Skin of body (tissue), 2 donors: Measurements from ENCODE around the gene NT5C. TPM values are rescaled to one million over a fixed set of nuclear protein-coding genes. Genes with fewer than 3 reads are reported as not detected.
"Not testable (repeated sequence)": the region's sequence is repeated elsewhere in the genome, so short reads cannot be mapped to it uniquely, and the experiment has no call there.

ENCODE experiments used
- DNase-seq: peaks from one replicate; lab custom pipeline; 2025; lab: John Stamatoyannopoulos, UW
- total RNA-seq: library from RNA; depleted of rRNA; stranded (reverse); fragments of >200 nt; gene quantifications from one replicate; pipeline ENCODE4 v1.2.3, GENCODE V29; 2014

NT5C gene
- total RNA-seq, 1 donor from 2014 or later, result 27.7 TPM

DNA sequence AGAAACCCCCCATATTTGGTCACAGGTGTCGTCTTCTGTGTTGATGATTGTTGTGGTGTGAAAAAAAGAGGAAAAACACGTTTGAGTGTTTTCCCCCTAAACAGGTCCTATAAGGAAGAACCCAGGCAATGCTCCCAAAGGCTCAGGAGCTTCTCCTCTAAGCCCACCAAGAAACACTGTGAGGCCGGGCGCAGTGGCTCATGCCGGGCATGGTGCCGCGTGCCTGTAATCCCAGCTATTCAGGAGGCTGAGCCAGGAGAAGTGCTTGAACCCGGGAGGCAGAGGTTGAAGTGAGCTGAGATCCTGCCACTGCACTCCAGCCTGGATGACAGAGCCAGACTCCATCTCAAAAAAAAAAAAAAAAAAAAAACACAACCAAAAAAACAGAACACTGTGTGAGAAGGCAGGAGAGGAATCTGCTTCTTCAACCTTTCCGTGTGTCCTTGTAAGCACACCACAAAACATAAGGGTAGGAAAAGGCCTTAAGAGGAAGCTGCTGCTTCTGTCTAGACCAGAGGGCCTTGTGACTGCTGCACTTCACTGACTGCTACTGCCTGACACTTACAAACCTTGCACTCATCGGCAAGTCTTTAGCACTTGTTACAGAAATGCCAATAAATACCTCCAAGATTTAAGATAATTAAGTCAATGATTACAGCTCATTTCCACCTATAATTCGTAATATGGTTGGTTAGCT is 13.4 kb upstream of the NT5C start:
- DNase-seq, result no peak

GRCh38 chr17:75142236-75142971 is 10.9 kb upstream of the NT5C start:
- DNase-seq, result no peak

GRCh38 chr17:75138519-75138918 is 7.0 kb upstream of the NT5C start:
- DNase-seq, result no peak

DNA sequence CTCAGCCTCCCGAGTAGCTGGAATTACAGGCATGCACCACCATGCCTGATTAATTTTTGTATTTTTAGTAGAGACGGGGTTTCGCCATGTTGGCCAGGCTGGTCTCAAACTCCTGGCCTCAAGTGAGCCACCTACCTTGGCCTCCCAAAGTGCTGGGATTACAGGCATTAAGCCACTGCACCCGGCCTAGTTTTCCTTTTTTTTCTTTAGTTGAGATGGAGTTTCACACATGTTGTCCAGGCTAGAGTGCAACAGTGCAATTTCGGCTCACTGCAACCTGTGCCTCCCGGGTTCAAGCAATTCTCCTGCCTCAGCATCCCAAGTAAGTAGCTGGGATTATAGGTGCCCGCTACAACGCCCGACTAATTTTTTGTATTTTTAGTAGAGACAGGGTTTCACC is 6.2 kb upstream of the NT5C start:
- DNase-seq, result not testable (repeated sequence)

DNA sequence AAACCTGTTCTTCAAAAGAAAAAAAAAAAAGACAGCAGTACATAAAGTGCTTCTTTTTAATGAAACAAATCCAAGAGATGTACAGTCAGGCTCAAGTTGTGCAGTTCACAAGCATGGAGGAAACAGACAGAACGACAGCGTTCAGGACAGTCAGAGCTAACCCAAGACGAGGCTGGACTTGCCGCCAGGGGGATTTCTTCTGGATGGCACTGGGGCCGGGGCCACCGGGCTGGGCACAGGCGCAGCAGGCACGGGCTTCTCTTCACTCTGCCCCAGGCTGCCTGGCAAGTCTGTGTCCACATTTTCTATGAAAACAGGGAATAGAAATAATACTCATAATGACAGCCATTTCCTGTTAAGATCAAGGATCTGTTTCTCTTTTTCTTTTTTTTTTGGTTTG is 4.4 kb upstream of the NT5C start:
- DNase-seq, result no peak

DNA sequence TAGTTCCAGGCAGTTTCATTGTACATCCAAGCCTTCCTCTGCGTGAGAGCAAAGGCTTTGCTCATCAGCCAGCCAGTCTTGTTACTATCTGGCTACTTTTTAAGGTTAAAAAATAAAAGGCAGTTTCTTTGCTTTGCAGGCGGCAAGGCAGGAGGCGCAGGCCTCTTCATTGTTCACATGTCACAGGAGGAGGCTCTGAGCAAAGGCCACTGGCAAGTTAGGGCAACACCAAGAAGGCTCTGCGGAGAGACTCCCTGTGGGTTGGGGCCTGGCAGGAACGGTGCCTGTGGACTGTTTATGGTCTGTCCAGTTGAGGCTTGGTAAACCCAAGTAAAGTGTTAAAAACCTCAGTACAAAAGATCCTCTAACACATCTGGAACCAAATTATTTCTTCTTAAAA is 3.9 kb upstream of the NT5C start:
- no peak for DNase-seq

- DNase-seq, result not testable (repeated sequence)
These were observed 2.2 kb upstream of the NT5C start for GRCh38 chr17:75133607-75134347.

GRCh38 chr17:75133001-75133400 is 1.5 kb upstream of the NT5C start:
- DNase-seq, result no peak

DNA sequence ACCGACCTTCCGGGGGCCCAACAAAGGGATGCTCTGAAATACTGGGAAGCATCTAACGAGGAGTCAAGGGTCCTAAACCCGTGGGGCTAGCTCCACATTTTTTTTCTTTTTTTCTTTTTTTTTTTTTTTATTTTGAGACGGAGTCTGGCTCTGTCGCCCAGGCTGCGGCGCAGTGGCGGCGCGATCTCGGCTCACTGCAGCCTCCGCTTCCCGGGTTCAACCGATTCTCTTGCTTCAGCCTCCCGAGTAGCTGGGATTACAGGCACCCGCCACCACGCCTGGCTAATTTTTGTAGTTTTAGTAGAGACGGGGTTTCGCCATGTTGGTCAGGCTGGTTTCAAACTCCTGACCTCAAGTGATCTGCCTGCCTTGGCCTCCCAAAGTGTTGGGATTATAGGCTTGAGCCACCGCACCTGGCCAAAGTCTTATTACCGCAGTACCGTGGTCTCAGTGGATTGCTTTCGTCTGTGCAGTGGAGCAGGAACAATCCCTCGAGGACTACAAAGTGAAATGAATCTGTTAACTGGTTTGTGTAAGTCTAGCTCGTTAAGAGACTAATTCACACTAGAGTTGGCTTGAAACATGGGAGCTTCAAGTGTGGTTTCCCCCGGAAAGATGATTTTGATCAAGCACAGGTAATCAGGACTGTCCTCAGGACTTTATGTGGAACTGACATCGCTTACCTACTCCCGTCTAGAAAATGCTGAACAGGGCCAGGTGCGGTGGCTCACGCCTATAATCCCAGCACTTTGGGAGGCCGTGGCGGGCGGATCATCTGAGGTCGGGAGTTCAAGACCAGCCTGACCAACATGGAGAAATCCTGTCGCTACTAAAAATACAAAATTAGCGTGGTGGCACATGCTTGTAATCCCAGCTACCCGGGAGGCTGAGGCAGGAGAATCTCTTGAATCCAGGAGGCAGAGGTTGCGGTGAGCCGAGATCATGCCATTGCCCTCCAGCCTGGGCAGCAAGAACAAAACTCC is 767 bp upstream of the NT5C start:
- DNase-seq, result not testable (repeated sequence)

- DNase-seq, result peak; percentile 47
These were observed 787 bp downstream of the NT5C start for GRCh38 chr17:75130632-75131277.

DNA sequence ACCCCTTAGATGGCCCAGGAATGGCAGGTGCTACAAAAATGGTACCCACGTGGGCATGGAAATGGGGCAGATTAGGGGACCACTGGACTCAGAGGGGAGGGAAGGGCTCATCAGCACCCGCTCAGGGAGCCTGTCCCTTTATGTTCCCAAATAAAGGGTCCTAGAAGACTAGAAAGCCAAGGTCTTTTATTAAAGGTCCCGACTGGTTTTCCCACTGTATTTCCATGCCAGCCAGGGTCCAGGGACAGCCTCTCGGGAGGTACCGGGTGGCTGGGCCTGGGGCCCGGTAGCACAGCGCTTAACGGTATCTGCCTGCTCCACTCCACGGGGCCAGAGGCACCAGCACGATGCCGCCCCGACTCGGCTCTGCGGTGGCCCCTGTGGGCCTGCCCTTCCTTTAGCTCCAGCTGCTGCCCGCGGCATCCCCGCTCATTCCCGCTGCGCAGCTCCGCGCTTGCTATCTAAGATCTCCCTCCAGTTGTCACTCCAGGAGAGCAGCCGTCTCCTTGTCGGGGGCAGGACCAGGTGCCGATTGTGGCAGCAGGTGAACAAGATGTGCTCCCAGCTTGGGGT is 1.4 kb downstream of the NT5C start:
- no peak for DNase-seq

GRCh38 chr17:75129576-75129975 is 2.0 kb downstream of the NT5C start:
- no peak for DNase-seq

DNA sequence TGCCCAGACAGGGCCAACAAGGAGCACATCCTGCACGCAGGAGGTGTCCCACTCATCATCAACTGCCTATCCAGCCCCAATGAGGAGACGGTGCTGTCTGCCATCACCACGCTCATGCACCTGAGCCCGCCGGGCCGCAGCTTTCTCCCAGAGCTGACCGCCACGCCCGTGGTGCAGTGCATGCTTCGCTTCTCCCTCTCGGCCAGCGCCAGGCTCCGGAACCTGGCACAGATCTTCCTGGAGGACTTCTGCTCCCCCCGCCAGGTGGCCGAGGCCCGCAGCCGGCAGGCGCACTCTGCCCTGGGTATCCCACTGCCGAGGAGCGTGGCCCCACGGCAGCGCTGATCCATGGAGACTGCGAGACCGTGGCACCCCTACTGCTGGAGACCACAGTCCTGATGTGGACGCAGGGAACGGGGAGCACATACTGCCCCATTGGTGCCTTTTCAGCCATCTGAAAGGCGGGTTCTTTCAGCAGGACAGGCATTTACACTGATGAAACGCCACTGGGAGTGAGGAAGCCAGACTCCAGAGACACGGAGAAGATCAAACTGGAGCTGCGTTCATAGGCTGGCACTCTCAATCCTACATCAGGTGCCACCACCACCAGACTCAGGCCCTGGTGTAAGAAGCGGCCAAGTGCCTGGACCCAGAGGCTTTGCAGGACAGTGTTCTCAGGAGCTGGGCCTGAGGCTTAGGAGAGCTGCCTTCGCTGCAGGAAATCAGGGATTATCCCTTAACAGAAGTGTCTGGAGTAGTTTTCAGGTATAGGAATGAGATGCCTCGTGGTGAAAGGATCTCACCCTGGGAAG is 2.6 kb downstream of the NT5C start:
- DNase-seq, result no peak

DNA sequence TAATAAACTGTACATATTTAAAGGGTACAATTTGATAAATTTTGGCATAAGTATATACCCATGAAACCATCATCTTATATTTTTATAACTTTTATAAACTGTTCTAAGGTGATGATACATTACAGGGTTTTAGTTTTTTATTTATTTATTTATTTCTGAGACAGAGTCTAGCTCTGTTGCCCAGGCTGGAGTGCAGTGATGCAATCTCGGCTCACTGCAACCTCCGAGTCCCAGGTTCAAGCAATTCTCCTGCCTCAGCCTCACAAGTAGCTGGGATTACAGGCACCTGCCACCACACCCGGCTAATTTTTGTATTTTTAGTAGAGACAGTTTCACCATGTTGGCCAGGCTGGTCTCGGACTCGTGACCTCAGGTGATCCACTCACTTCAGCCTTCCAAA is 3.6 kb downstream of the NT5C start:
- DNase-seq, result not testable (repeated sequence)

DNA sequence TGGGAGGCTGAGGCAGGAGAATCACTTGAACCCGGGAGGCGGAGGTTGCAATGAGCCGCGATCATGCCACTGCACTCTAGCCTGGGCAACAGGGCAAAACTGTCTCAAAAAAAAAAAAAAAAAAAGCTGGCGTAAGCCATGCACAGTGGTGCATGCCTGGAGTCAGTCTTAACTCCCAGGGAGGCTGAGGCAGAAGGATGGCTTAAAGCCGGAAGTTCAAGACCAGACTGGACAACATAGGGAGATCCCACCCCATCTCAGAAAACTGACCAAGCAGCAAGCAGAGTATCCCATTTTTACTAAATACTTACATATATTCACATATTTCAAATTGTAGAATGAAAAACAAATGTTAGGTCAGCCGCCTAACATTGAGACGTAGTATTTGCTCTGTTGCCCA is 4.6 kb downstream of the NT5C start:
- no peak for DNase-seq

- no peak for DNase-seq
These were observed 5.6 kb downstream of the NT5C start for GRCh38 chr17:75125984-75126383.

DNA sequence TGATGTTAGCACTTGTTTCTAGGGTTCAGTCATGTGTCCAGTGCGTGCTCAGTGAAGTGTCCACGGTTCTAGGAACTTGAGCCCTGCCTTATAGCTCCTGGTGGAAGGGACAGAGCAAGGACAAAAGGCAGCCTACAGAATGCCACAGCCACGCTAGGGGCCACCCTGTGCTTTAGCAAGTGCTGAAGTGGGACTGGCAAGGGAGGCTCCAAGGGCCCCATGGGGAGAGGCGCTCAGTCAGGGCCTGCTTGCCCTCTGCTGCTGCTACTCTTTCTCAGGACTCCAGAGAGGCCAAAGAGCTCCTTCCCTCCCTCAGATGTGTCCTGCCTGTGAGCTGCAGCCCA is 6.8 kb downstream of the NT5C start:
- DNase-seq, result no peak

DNA sequence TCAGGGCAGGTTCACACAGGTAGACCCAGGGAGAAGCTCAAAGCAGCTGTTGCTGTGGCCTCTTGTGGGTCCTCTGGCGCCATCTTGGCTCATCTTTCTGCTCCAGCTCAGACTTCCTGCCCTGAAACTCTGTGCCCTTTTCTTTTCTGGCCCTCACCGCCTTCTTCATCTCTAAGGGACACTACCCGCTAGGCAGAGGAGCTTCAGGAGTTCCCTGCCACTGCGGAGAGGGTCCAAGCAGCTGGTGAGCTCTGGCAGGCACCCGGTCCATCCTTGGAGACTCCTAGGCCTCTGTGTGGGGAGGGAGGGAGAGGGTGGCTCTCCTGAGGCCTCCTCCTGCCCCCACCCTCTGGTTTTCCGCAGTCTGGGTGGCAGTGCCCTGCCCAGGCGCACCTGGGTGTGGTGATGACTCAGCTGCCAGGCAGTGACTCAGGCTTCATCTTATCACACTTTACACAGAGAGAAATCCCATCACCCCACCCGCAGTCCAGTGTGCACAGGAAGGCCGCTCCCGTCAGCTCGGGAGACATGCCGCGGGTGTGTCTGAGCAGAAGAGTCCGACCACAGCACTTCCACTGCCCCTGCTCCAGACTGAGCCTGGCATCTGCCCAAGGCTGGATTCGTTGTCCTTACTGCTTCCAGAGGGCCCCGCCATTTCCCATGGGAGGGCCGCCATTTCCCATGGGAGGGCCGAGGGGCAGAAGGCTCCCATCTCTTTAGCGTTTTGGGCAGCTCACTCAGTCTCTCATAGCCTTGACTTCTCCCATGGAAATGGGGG is 7.3 kb downstream of the NT5C start:
- no peak for DNase-seq

DNA sequence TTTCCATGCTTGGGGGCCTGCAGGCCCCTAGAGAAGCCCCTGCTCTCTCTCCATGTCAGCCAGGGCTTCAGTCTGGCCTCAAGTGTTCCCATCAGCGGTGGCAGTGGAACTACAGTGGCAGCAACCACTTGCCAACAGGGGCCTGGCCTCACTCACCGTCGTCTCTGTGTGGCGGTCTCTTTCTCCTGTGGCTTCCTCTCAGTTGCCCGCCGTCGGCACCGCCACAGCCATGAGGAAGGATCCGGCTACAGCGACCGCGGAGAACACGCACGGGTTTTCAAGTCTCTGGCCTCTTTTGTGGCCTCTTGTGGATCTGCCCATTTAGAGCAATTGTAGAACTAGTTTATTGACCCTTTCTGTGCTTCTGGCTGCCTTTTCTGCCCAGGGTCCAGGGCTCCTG is 13.2 kb downstream of the NT5C start:
- DNase-seq, result no peak
